Fibroblast of lung (primary cell): ENCODE data around the gene USP37.

Source experiments
- CTCF ChIP-seq, 2 donors: IDR thresholded peaks in 1 of 2; conservative IDR thresholded peaks in 1 of 2; 1 replicate in 1 of 2; 2 replicates in 1 of 2; pipeline ENCODE4 v1.5.1; 2011 to 2012; ENCODE audit warnings: low read length in 2 of 2, control low read depth in 1 of 2, inconsistent platforms in 1 of 2, low read depth in 1 of 2, mild to moderate bottlenecking in 1 of 2
- EZH2 ChIP-seq: IDR thresholded peaks from 2 replicates; pipeline ENCODE4 v1.5.1; 2012; ENCODE audit warnings: low read length, control low read depth, mild to moderate bottlenecking; ENCODE audit errors: missing control alignments

GRCh38 chr2:218402911-218403411 lies 165.2 kb downstream of the USP37 start:
- no peak for TF ChIP-seq CTCF (conservative IDR thresholded peaks at IDR 0.05 in 1 of 2, IDR thresholded peaks at IDR 0.05 in 1 of 2; ENCODE audit: low read depth in 1 of 2, low read length in 2 of 2)
- no peak for TF ChIP-seq EZH2
